ENCODE data around the gene DENND5B. TPM values are rescaled to one million over a fixed set of nuclear protein-coding genes. Genes with fewer than 3 reads are reported as not detected.
A peak's percentile ranks its signal among the peaks of the same experiment; 100 is the strongest.

DENND5B gene
- total and polyA plus RNA-seq, 12 donors: 5.2 to 60.8 (median 45.3) TPM

DNA sequence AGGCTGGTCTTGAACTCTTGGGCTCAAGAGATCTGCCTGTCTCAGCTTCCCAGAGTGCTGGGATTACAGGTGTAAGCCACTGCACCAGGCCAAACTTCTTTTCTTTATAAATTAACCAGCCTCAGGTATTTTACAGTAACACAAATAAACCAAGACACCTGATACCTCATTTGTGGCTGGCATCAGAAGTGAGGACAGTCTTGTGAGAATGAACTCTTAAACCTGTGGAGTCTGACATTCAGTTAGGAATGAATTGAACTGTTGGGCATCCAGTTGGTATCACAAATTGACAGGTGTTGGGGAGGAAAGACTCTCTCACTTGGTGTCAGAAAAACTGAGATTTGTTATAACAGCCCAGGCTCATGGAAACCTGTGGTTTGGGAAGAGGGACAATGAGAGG is 120.5 kb downstream of the DENND5B start:
- Histone ChIP-seq H3K36me3 (no peaks in the 10 kb centered on the region), H3K4me1 (peaks cover 0 to 5% (median 0%) of the 10 kb centered on the region in 9 donors), H3K9me3 (no peaks in the 10 kb centered on the region), H3K27ac (no peak overlapping the region), H3K4me3 (no peak overlapping the region), H3K27me3 (no peaks in the 10 kb centered on the region)
- TF ChIP-seq, protein P1, sequence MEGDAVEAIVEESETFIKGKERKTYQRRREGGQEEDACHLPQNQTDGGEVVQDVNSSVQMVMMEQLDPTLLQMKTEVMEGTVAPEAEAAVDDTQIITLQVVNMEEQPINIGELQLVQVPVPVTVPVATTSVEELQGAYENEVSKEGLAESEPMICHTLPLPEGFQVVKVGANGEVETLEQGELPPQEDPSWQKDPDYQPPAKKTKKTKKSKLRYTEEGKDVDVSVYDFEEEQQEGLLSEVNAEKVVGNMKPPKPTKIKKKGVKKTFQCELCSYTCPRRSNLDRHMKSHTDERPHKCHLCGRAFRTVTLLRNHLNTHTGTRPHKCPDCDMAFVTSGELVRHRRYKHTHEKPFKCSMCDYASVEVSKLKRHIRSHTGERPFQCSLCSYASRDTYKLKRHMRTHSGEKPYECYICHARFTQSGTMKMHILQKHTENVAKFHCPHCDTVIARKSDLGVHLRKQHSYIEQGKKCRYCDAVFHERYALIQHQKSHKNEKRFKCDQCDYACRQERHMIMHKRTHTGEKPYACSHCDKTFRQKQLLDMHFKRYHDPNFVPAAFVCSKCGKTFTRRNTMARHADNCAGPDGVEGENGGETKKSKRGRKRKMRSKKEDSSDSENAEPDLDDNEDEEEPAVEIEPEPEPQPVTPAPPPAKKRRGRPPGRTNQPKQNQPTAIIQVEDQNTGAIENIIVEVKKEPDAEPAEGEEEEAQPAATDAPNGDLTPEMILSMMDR (IDR thresholded peaks at IDR 0.05): no peak
- DNase-seq (no peak), ATAC-seq (no peak)
- intact Hi-C loops (cut with DNase I): loop anchor here in 1 of 10 donors (10.0 kb wide), 1 partner anchor 114 kb away; no protein-coding TSS in a partner anchor

DNA sequence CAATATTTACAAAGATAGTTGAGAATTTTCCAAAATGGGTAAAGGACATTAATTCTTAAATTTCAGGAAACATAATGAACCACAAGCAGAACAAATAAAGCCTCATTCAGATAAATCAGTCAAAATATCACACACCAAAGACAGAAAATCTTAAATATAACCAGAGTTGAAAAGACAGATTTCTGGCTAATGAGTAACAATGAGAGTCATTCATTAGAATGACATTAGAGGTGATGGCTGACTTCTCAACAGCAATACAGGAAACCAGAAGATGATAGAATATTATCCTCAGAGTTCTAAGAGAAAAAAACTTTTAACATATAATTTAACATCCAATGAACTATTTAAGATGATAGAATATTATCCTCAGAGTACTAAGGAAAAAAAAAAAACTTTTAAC is 124.2 kb downstream of the DENND5B start:
- DNase-seq (no peak), ATAC-seq (no peak)
- H3K27ac ChIP-seq: no peak overlapping the region
- no peaks in the 10 kb centered on the region for H3K9me3 ChIP-seq
- intact Hi-C loops (cut with DNase I): loop anchor here in 1 of 10 donors (5.0 kb wide), 1 partner anchor 616 kb away; no protein-coding TSS in a partner anchor
- no peaks in the 10 kb centered on the region for H3K27me3 ChIP-seq
- TF ChIP-seq, protein P1 (IDR thresholded peaks at IDR 0.05): no peak
- no peaks in the 10 kb centered on the region for H3K4me1 ChIP-seq
- no peak overlapping the region for H3K4me3 ChIP-seq
- no peaks in the 10 kb centered on the region for H3K36me3 ChIP-seq

DNA sequence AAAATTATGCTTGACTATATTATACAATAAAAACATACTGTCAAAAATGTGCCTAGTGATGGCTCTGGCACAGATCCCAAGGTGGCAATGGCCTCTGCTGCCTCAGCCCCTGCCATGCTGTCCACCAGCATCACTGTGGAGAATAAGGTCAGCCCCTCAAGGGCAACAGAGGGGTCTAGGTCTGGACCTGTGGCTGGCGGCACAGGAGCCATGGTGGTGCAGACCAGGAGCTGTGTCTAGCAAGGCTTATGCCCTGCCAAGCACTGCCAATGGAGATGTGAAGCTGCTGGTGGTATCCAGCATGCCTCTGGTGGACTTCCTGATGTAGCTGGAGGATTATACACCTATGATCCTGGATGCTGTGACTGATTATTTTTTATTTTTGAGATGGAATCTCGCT is 125.9 kb downstream of the DENND5B start:
- Histone ChIP-seq H3K27ac (no peak overlapping the region), H3K27me3 (no peaks in the 10 kb centered on the region), H3K4me3 (no peak overlapping the region), H3K9me3 (no peaks in the 10 kb centered on the region), H3K36me3 (no peaks in the 10 kb centered on the region), H3K4me1 (no peaks in the 10 kb centered on the region)
- DNase-seq (no peak), ATAC-seq (peak in 3 of 8 donors; percentile 22 to 65 (median 33))
- 99 to 100% methylated on average over 2 of the region's 2 CpGs for WGBS, 2 donors
- intact Hi-C loops (cut with DNase I): loop anchor here in 1 of 10 donors (5.0 kb wide), 1 partner anchor 617 kb away; no protein-coding TSS in a partner anchor
- TF ChIP-seq, protein P1 (IDR thresholded peaks at IDR 0.05): no peak

DNA sequence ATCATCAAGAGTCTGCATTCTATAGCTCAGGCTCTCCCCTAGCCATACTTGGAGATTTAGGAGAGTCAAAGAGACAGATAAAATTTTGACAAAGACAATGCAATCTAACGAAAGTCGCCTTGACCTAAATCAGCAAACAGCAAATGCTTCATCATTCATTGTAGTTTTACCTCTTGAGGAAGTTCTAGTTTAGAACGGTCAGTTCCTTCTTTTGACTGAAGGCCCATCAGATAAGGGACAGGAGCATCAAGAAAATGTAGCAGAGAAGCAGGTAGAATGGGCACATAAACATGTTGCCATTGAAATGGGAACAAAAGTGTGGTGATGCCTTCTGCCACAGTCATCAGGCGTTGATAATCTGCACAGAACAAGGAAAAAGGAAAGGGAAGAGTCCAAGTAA is 130.9 kb downstream of the DENND5B start:
- Histone ChIP-seq H3K4me3 (no peak overlapping the region), H3K36me3 (peaks cover 0 to 9% (median 0%) of the 10 kb centered on the region in 9 donors), H3K27ac (no peak overlapping the region), H3K4me1 (peaks cover 0 to 14% (median 0%) of the 10 kb centered on the region in 9 donors), H3K27me3 (no peaks in the 10 kb centered on the region), H3K9me3 (no peaks in the 10 kb centered on the region)
- ATAC-seq (no peak), DNase-seq (no peak)
- WGBS, 2 donors: 64 to 67% methylated on average over 4 of the region's 4 CpGs
- intact Hi-C loops (cut with DNase I): no loop called here
- TF ChIP-seq, protein P1 (IDR thresholded peaks at IDR 0.05): no peak

All from heart right ventricle (tissue), 16 donors.